Liver (tissue), 9 donors: Measurements from ENCODE around the gene LTA4H. TPM values are rescaled to one million over a fixed set of nuclear protein-coding genes. Genes with fewer than 3 reads are reported as not detected.
A peak's percentile ranks its signal among the peaks of the same experiment; 100 is the strongest.

Source experiments
- DNase-seq: peaks from one replicate; pipeline ENCODE4 v3.0.0-alpha.2; 2017; ENCODE audit warnings: low spot score
- H3K27ac ChIP-seq, 2 donors: one replicate each; pipeline ENCODE4 v1.7.0; 2013; ENCODE audit warnings: inconsistent platforms in 2 of 2, low read length in 2 of 2, control low read depth in 1 of 2, low read depth in 1 of 2, mild to moderate bottlenecking in 1 of 2
- H3K27me3 ChIP-seq, 4 donors: one replicate each; pipeline versions ENCODE4 v1.6.1 to v1.7.0; 2013; ENCODE audit warnings: low read length in 3 of 4, inconsistent platforms in 1 of 4, mild to moderate bottlenecking in 1 of 4, moderate library complexity in 1 of 4; ENCODE audit not compliant: control insufficient read depth in 4 of 4, insufficient read depth in 4 of 4
- H3K36me3 ChIP-seq, 4 donors: one replicate each; pipeline versions ENCODE4 v1.6.1 to v1.7.0; 2013; ENCODE audit warnings: low read length in 3 of 4, mild to moderate bottlenecking in 3 of 4, low read depth in 1 of 4, moderate library complexity in 1 of 4; ENCODE audit not compliant: control insufficient read depth in 4 of 4, insufficient read depth in 3 of 4
- H3K4me1 ChIP-seq, 4 donors: one replicate each; pipeline versions ENCODE4 v1.6.1 to v1.7.0; 2013; ENCODE audit warnings: low read length in 3 of 4, mild to moderate bottlenecking in 3 of 4, moderate library complexity in 1 of 4; ENCODE audit not compliant: control insufficient read depth in 4 of 4, insufficient read depth in 4 of 4
- H3K4me3 ChIP-seq, 3 donors: one replicate each; pipeline versions ENCODE4 v1.6.1 to v1.7.0; 2013; ENCODE audit warnings: low read length in 3 of 3, control low read depth in 1 of 3, low read depth in 1 of 3, mild to moderate bottlenecking in 1 of 3
- H3K9ac ChIP-seq, 2 donors: one replicate each; pipeline ENCODE4 v1.7.0; 2013; ENCODE audit warnings: low read length in 2 of 2, mild to moderate bottlenecking in 2 of 2, moderate library complexity in 2 of 2, control low read depth in 1 of 2, low read depth in 1 of 2
- H3K9me3 ChIP-seq, 4 donors: one replicate each; pipeline versions ENCODE4 v1.6.1 to v1.7.0; 2013; ENCODE audit warnings: low read length in 3 of 4; ENCODE audit not compliant: control insufficient read depth in 4 of 4
- ATF3 ChIP-seq: IDR thresholded peaks from 2 replicates; pipeline ENCODE4 v1.6.1; 2016; ENCODE audit warnings: antibody characterized with exemption
- CTCF ChIP-seq: fragments of 150-350 bp; IDR thresholded peaks from 2 replicates; pipeline ENCODE4 v1.5.1; 2017; ENCODE audit warnings: improper control_type of control experiment, low read depth, low read length; ENCODE audit not compliant: missing input control
- EGR1 ChIP-seq, 2 donors: IDR thresholded peaks; 2 replicates each; pipeline ENCODE4 v1.6.1; 2016 to 2018; ENCODE audit warnings: antibody characterized with exemption in 2 of 2, low read depth in 2 of 2
- FOXA2 ChIP-seq: IDR thresholded peaks from 2 replicates; pipeline ENCODE4 v1.6.1; 2016; ENCODE audit warnings: antibody characterized with exemption
- GABPA ChIP-seq, 2 donors: IDR thresholded peaks in 1 of 2; conservative IDR thresholded peaks in 1 of 2; 2 replicates each; pipeline ENCODE4 v1.6.1; 2016; ENCODE audit warnings: antibody characterized with exemption in 2 of 2, mild to moderate bottlenecking in 1 of 2, moderate library complexity in 1 of 2
- HNF4A ChIP-seq, 2 donors: conservative IDR thresholded peaks; 2 replicates each; pipeline ENCODE4 v1.6.1; 2016; ENCODE audit warnings: antibody characterized with exemption in 2 of 2, mild to moderate bottlenecking in 2 of 2
- HNF4G ChIP-seq: IDR thresholded peaks from 2 replicates; pipeline ENCODE4 v1.6.1; 2016; ENCODE audit warnings: antibody characterized with exemption
- JUND ChIP-seq, 2 donors: IDR thresholded peaks; 2 replicates each; pipeline ENCODE4 v1.6.1; 2016; ENCODE audit warnings: antibody characterized with exemption in 2 of 2
- MAX ChIP-seq: IDR thresholded peaks from 2 replicates; pipeline ENCODE4 v1.6.1; 2016; ENCODE audit warnings: antibody characterized with exemption
- NR2F2 ChIP-seq: IDR thresholded peaks from 2 replicates; pipeline ENCODE4 v1.6.1; 2016; ENCODE audit warnings: antibody characterized with exemption
- RAD21 ChIP-seq, 2 donors: IDR thresholded peaks; 2 replicates each; pipeline ENCODE4 v1.6.1; 2016; ENCODE audit warnings: antibody characterized with exemption in 2 of 2, mild to moderate bottlenecking in 2 of 2
- RXRA ChIP-seq, 2 donors: IDR thresholded peaks; 2 replicates each; pipeline ENCODE4 v1.6.1; 2017 to 2018; ENCODE audit warnings: antibody characterized with exemption in 2 of 2, mild to moderate bottlenecking in 1 of 2
- SP1 ChIP-seq: IDR thresholded peaks from 2 replicates; pipeline ENCODE4 v1.6.1; 2018; ENCODE audit warnings: antibody characterized with exemption, mild to moderate bottlenecking
- YY1 ChIP-seq: IDR thresholded peaks from 2 replicates; pipeline ENCODE4 v1.6.1; 2016; ENCODE audit warnings: antibody characterized with exemption, mild to moderate bottlenecking
- ZBTB33 ChIP-seq: IDR thresholded peaks from 2 replicates; pipeline ENCODE4 v1.6.1; 2016; ENCODE audit warnings: antibody characterized with exemption
- WGBS: extraction: QIAGEN DNeasy Blood & Tissue Kit; methylation state at CpG from one replicate; pipeline ENCODE4 v1.1.7; 2013; 5-methylcytosine and 5-hydroxymethylcytosine counted together
- polyA plus RNA-seq, 2 donors: library from polyadenylated mRNA; stranded (reverse) in 1 of 2; unstranded in 1 of 2; fragments of 200-250 nt in 1 of 2; fragments of >200 nt in 1 of 2; fragmentation: Nextera tagmentation in 1 of 2; extraction: Ambion mirVana in 1 of 2; gene quantifications; one replicate each; pipeline versions ENCODE4 v1.2.1 to v1.2.3, GENCODE V29; 2013 to 2015
- total RNA-seq, 2 donors: library from RNA; depleted of rRNA; stranded (reverse); fragments of >200 nt; gene quantifications; one replicate each; pipeline ENCODE4 v1.2.3, GENCODE V29; 2014
- donor health status: healthy.
- donor health status: healthy.
- donor health status: healthy.
- donor health status: healthy.
- donor health status: healthy.

LTA4H gene
- total and polyA plus RNA-seq, 4 donors, result 16.6 to 34.5 (median 20.9) TPM

GRCh38 chr12:96061323-96061722 lies 25.9 kb upstream of the LTA4H start:
- WGBS, result 96% methylated on average over 3 of the region's 3 CpGs
- Histone ChIP-seq H3K36me3 (no peaks in the 10 kb centered on the region), H3K9ac (no peak overlapping the region), H3K27ac (no peak overlapping the region), H3K4me1 (peaks cover 0 to 13% (median 8%) of the 10 kb centered on the region in 4 donors), H3K27me3 (no peaks in the 10 kb centered on the region), H3K4me3 (no peak overlapping the region), H3K9me3 (no peaks in the 10 kb centered on the region)
- no peak for TF ChIP-seq SP1
- no peak for TF ChIP-seq RAD21 (IDR thresholded peaks at IDR 0.05)
- TF ChIP-seq ZBTB33, result no peak
- no peak for TF ChIP-seq NR2F2
- TF ChIP-seq FOXA2, result no peak
- no peak for TF ChIP-seq GABPA (IDR thresholded peaks at IDR 0.05 in 1 of 2, conservative IDR thresholded peaks at IDR 0.05 in 1 of 2)
- no peak for TF ChIP-seq ATF3
- no peak for TF ChIP-seq HNF4G
- TF ChIP-seq YY1, result no peak
- TF ChIP-seq EGR1 (IDR thresholded peaks at IDR 0.05; ENCODE audit: low read depth in 2 of 2), result no peak
- TF ChIP-seq CTCF, result no peak
- no peak for DNase-seq

- no peak overlapping the region for H3K4me3 ChIP-seq
- no peaks in the 10 kb centered on the region for H3K27me3 ChIP-seq
- no peaks in the 10 kb centered on the region for H3K9me3 ChIP-seq
- peaks cover 0 to 13% (median 8%) of the 10 kb centered on the region in 4 donors for H3K4me1 ChIP-seq
- H3K36me3 ChIP-seq, result no peaks in the 10 kb centered on the region
- no peak overlapping the region for H3K27ac ChIP-seq
- no peak for DNase-seq
- TF ChIP-seq SP1 (peak; percentile 35), ATF3 (no peak), GABPA (IDR thresholded peaks at IDR 0.05 in 1 of 2, conservative IDR thresholded peaks at IDR 0.05 in 1 of 2) (no peak), HNF4A (conservative IDR thresholded peaks at IDR 0.05) (peak; percentile 46 to 61), JUND (IDR thresholded peaks at IDR 0.05) (peak in 1 of 2 donors; percentile 6), RAD21 (IDR thresholded peaks at IDR 0.05) (peak in 1 of 2 donors; percentile 35), NR2F2 (no peak), MAX (peak; percentile 23), RXRA (IDR thresholded peaks at IDR 0.05) (peak; percentile 98 to 100), EGR1 (IDR thresholded peaks at IDR 0.05; ENCODE audit: low read depth in 2 of 2) (no peak), YY1 (peak; percentile 30), HNF4G (no peak)
- 45% methylated on average over 7 of the region's 7 CpGs for WGBS
- H3K9ac ChIP-seq, result no peak overlapping the region
Observed at GRCh38 chr12:96060041-96060440, 24.7 kb upstream of the LTA4H start.
